GM18499 (cell line): ENCODE measurements around the gene IGF2R.

Source experiments
- ATAC-seq: cut with Tn5 transposase; IDR thresholded peaks from one replicate; pipeline ENCODE4 v1.9.1; 2021; ENCODE audit warnings: moderate number of reproducible peaks; ENCODE audit not compliant: insufficient read depth, unreplicated experiment

The IGF2R gene

DNA sequence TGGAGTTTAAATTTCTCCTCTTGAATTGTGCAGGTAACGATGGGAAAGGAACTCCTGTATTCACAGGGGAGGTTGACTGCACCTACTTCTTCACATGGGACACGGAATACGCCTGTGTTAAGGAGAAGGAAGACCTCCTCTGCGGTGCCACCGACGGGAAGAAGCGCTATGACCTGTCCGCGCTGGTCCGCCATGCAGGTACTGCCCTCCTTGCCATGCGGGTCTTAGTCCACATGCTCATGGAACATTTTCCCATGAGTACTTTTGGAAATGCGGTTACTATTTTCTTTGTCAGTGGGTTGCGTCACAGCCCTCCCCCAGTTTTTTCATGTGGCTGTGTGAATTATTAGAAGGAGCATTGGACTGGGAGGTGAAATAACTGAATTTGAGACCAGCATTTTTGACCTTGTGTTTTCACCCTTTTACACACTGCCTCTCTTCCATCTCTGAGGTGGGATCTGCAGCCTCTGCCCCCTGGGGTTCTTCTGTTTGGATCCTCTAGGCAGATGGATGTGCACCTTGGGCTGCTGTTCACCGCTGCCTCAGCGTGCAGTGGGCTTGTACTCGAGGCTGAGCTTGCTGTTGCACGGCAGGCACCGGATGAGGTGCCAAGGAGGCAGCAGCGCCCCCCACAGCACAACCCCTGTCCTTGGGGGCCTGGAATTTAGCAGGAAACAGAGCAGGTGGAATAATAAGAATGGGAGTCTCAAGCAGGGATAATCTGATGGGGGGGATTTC, 71.8 kb downstream of the IGF2R start:
- ATAC-seq = no peak

DNA sequence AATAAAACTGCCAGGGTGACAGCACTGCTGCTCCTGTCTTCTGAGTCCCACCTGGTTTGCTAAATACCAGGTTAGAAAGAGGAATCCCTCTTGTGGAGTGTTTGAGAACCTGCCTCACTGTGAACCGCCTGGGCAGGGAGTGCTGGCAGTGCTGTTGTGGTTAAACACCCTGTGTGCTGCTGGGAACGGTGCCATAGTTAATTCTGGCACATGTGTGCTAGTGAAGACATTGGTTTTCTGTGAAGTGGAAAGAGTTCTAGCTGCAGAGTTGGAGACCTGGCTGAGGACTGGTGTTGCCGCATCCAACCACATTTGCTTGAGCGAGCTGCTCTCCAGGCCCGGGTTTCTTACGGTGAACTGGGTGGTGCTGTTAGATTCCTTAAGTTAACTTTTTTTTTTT, 72.7 kb downstream of the IGF2R start:
- ATAC-seq = no peak

DNA sequence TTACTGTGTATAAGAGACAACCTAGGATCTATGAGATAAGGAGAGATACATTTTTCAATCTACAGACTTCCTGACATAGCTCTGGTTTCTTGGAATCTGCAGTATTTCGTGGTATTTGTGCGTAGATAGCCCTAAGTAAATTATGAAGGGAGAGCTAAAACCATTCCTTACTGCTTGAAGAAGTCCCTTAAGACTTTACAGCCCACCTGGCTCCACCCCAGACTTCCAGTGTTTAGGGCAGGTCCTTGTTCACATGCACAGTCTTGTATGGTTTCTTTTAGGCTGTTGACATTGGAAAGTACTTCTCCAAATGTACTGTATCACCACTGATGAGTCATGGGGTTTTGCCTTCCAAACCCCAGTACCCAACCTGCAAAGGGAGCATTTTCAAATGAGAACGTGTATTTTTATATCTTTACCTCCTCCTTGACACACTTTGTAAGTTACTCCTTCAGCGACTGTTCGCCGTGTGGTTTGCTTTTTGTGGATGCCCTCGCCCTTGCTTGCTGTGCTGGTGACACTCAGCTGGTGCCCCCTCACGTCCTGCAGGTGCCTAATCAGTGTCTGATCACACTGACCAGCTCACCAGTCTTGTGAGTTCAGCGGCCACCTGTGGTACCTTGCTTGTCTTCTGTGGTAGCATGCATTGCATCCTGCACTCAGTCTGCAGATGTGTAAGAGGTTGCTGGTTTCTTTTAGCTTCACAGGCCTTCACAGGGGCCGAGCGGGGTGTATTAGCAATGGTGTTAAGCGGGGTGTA, 73.3 kb downstream of the IGF2R start:
- no peak for ATAC-seq

DNA sequence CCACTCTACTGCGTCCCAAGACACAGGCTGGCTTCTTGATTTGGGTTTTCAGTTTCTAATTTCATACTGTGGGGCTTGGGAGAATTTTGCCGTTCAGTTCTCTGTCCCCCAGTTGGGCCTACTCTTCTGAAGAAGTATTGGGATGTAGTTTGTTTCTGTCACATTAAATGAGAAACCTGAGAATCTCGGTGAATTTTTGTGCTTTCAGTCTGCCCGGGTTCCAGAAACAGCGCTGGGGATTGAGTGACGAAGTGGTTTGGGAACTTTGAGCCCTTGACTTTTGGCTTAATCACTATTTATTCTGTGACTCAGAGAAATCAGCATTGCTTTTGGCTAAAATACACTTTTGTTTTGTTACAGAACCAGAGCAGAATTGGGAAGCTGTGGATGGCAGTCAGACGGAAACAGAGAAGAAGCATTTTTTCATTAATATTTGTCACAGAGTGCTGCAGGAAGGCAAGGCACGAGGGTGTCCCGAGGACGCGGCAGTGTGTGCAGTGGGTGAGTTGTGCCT, 74.0 kb downstream of the IGF2R start:
- ATAC-seq = no peak

DNA sequence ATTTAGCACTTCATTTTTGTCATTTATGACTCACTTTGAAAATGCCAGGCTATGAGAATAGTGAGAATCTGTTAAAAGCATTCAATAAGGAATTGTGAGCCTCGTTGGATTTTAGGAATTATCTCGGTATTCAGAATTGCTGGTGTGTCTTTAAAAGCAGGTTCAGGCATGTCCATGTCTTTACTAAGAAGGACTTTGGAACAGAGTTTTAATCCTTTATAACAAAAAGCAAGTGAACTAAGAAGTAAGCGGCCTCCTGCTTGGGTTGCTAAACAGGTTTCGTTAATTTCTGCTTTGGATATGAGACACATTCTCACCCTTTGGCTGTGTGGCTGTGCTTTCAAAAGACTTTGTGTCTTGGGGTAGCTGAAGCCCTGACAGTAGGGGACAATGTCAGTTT, 74.9 kb downstream of the IGF2R start:
- ATAC-seq = no peak

DNA sequence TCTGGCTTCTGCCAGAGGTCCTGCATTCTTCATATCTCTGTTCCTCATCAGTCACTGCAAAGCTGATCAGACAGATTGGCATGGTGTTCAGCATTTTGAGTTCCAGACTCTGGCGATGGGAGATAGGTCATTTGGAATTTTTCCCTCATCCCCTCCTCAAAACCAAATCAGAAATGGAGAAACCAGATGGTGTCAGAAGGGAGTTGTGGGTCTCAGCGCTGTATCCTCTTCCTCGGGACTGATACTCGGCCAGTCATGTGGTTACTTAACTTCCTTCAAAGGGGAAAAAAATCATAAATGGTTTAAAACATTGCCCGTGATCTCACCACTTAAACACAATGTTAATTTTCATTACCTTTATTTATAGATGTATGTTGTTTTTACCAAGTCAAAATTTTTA, 75.8 kb downstream of the IGF2R start:
- no peak for ATAC-seq

DNA sequence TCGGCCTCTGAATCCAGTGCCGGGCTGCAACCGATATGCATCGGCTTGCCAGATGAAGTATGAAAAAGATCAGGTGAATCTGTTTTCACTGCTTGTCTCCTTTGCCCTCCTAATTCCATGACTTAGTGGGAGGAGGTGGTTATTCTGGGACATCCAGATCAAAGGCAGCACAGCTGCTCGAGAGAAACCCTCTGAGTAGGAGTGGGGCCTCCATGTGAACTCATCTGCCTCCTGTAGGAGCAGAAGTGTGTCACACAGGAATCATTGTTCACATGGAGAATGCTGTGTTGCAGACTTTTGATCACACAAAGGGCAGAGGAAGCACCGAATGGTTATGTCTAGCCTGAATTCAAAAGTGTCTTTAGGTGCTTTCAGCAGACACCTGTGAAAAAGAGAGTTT, 79.6 kb downstream of the IGF2R start:
- no peak for ATAC-seq

DNA sequence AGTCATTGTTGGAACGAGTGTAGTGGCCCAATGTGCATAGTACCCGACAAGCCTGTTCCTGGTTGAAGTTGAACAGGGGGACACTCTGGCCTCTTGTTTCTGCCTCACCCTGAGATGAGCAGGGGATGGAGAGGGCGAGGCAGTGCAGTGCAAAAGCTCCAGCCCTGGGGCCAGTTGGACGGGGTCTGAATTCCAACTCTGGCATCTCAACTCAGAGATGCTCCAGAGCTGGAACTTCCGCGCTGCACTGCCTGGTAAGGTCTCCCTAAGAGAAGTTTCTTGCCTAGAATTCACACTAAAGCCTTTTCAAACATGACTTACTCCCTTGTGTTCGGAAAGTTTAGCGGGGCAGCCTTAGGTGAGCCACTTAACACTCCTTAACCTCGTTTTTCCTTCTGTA, 80.5 kb downstream of the IGF2R start:
- ATAC-seq = no peak

DNA sequence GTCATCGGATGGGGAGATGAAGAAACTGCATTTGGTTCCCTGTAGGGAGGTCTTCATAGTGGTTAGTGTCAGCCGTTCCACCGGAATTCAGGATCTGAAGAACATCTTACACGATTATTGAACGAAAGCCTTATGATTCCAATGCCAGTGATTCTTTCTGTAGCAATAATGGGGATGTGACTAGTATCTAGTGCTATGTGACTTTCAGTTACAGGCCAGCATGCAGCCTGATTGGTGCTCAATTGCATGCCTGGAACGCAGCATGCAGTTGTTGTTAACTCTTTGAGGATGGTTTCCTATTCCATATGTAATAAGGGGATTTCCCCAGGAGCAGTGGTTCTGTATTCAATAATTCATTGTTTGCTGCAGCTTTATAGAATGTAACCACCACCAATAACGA, 81.1 kb downstream of the IGF2R start:
- ATAC-seq = no peak

DNA sequence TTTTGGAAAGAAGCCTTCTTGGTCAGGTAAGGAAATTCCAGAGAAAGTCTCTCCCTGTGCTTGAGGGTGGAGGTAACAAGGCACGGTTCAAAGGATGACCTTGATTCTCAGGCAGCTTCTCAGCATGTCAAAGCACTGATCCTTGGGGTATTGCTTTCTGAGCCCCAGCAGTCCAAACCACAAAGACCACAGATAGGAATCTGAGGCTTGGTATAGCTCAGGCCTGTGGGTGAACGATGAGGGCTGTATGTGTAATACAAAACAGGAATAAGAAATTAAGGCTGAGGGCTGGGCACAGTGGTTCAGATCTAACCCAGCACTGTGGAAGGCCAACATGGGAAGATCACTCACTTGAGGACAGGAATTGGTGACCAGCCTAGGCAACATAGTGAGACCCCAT, 82.5 kb downstream of the IGF2R start:
- no peak for ATAC-seq

DNA sequence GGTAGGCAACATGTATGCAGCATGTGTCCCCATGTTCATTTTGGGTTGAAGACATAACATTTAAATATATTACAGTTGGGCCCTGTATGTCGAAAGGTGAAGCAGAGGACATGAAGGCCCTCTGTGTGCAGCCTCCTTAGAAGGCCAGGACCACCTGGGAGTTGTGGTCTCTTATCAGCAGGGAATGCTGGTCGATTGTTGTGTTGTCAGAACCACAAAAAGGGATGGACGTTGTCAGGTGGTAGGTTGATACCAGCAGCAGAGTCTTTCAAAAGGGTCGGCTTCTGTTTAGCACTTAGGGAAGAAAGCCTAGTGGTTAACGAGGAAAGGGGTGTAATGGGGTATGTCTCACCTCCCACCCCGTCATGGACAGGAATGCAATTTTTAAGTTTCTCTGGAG, 85.4 kb downstream of the IGF2R start:
- no peak for ATAC-seq

DNA sequence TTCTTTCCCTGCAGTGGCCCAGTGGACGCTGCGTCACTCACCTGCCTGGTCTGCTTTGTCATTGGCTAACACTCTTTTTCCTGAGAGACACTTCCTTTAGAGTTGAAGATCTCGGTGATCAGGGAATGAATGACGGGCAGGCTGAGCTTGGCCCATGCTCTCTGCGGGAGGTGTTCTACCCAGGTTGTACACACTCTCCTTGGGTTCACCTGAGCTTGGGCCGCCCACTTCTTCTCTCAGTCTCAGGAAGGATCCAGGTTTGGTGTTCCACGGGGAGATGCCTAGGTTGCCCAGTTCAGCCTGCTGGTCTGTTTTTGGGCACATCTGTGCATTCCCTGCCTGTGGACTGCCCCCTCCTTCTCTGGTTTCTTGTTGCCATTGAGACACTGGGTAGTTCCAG, 86.0 kb downstream of the IGF2R start:
- no peak for ATAC-seq

DNA sequence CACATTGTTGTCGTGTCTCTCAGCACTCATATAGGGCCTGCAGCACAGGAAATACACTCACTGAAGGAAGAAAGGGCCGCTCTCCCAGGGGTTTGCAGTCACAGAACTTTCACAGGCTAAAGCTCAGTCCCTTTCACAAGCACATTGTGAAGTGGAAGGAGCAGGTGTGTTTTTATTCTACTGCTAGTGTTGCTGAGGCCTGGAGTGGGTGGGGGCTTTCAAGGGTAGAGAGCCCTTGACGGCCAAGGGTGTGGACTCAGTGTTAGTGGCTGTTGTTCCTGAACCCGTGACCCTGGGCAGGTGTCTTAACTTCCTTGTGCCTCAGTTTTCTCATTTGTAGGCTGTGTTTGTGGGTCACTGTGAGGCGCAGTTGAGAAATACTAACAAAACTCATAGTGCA, 86.5 kb downstream of the IGF2R start:
- ATAC-seq = no peak

DNA sequence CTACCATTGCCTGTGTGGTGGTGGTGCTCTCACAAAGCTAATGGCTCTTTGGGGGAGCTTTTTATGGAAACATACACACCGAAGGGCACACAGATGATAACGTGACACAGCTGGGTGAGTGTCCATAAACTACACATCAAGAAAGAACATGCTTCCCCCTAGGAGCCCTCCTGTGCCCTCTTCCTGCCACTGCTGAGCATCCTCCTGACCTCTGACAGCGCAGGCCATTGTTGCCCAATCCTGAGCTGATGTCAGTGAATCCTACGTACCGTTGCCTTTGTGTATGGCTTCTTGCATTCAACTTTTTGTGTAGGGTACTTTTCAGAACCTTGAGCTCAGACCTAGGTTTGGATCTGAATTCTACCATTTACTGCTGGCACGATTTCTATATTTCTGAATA, 86.9 kb downstream of the IGF2R start:
- no peak for ATAC-seq

DNA sequence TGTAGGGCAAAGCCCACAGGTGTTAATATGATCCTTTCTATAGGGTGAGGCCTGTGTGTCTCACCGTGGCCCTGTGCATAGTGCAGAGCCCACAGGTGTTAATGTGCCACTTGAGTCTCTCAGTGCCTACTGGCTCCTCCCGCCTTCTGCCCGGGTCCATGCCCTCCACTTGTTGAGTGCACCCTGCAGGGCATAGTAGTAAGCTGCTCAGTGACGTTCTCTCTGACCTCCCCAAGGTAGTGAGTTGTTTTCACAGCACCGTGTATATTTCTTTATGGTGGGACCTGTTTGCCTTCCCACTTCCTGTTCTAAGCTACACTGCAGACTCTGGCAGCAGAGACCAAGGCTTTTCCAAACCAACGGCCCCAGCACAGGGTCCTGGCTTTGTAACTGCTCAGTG, 88.2 kb downstream of the IGF2R start:
- ATAC-seq = no peak

DNA sequence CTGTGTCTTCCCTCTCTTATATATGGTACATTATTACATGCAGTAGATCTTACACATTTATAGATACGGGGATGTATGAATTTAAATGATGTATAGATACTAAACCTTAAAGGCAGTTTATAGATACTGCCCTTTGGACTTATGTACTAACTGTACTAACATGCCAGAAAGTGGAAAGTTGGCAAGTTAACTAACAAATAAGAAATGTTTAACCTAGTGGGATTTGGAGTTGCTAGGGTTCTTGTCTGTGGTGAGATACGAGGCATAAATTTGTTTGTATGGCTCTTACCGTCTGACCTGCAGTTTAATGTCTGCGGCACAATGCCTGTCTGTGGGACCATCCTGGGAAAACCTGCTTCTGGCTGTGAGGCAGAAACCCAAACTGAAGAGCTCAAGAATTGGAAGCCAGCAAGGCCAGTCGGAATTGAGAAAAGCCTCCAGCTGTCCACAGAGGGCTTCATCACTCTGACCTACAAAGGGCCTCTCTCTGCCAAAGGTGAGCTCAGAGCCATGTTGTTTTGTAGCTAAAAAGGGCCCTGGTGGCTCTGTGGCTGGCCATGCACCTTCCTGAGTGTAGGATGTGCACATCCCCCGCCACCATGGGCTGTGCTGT, 89.8 kb downstream of the IGF2R start:
- no peak for ATAC-seq

DNA sequence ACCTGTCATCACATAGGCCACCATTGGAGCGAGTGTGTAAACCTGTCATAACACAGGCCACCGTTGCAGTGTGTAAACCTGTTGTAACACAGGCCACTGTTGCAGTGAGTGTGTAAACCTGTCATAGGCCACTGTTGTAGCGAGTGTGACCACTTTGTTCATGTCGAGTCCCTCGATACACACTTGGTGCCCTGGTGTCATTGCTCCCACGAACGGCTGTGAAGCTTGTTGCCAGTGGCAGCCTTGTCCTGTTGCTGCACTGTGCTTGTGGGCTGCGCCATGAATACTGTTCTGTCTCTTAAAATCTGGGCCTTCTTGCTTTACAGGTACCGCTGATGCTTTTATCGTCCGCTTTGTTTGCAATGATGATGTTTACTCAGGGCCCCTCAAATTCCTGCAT, 91.3 kb downstream of the IGF2R start:
- no peak for ATAC-seq

DNA sequence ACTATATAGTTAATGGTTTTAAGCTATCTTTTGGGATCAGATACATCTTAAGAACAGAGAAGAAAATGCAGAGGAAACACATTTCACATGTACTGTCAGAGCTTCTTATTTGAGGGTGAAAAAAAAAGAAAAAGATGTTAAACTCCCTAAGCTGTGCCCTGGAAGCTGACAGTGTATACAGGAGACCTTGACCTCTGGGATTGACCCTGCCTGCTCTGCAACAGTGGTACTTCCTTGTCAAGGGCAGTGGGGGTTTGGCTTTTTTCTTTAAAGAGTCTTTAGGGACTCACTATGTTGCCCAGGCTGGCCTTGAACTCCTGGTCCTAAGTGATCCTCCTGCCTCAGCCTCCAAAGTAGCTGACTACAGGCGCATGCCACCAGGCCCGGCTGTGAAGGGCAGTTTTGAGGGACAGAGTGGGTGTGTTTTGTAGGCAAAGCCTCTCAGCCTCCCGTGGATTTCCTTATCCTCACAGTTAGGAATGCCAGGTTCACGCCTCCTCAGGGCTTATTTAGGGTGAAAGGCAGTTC, 92.1 kb downstream of the IGF2R start:
- no peak for ATAC-seq

DNA sequence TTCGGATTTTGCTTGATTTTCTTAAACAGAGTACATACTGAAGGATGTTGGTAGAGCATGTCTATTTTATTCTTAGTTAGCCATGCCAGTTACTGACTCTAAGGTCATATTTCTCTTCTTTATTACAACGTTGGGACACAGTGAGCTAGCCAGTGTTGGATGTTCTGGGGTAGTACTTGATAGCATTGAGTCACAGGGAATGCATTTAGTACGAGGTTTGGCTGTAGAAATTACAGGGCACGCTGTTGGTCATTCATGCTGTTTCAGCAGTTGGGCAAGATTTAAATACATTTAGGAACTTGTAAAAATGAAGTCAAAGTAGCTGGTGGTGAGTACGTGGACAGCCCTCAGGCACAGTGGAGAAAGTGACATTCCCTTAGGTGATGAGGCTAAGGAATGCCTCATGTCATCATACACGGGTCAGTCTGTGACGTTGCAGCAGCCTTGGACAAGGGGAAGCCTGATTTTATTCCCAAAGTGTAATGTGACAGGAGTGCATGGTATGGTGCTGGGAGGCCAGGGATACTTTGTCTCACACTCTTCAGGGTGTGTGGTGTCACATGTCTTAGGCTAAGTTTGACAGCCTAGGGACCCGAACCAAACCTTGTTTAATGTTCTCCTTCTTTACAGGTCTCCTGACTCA, 95.0 kb downstream of the IGF2R start:
- no peak for ATAC-seq

DNA sequence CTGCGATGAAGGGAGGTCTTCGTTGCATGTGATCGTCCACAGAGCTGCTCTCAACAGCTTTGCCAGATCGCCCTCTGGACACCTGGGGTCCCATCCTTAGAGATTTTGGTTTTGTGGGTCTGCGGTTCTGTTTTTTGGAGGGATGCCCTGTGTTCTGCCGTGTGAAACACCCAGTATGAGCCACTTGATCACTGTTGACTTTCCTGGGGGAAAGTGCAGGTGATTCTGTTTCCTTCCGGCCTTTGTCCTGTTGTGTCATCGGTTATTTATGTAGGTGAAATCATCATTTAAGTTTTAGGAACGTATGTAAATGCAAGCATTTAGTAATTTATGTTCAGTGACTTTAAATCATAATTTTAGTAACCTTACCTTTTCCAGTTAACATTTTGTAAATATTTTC, 96.3 kb downstream of the IGF2R start:
- ATAC-seq = no peak

DNA sequence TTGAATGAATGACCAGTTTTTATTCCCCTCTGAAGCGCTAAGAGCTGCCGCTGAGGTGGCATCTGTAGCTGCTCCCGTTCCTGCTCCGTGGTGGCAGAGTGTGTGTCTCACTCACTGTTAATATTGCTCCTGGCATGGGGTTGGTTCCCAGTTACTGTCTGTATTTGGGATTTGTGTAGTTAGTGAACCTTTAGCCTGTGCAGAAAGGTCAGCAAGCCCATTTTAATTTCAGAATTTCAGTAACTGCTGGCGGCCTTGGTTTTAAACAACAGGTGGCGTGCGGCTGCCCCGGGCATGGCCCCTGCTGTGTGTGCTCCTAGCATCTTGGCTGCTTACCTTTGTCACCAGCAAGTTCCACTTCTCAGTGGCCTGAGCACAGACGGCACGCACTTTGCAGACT, 98.7 kb downstream of the IGF2R start:
- ATAC-seq = no peak
